Lower leg skin (tissue), 3 donors: ENCODE results near the gene THY1.

ENCODE experiments used
- CTCF ChIP-seq, 3 donors: fragments of 450-650 bp; IDR thresholded peaks; one replicate each; pipeline ENCODE4 v1.5.1; 2016; ENCODE audit warnings: antibody characterized with exemption in 3 of 3, mild to moderate bottlenecking in 3 of 3, moderate library complexity in 2 of 3
- POLR2A ChIP-seq, 2 donors: fragments of 450-650 bp; IDR thresholded peaks; one replicate each; pipeline ENCODE4 v1.6.1; 2016 to 2017; ENCODE audit warnings: antibody characterized with exemption in 2 of 2, mild to moderate bottlenecking in 1 of 2, moderate library complexity in 1 of 2

GRCh38 chr11:119415966-119416365 lies 7.0 kb downstream of the THY1 start:
- TF ChIP-seq CTCF (IDR thresholded peaks at IDR 0.05) (no peak), POLR2A (IDR thresholded peaks at IDR 0.05) (no peak)
